ENCODE measurements around the gene PPM1M.

PPM1M gene

GRCh38 chr3:52245322-52246263, at the start of gene PPM1M:
TSS of gene PPM1M (plus strand) at chr3:52245759. CDS start at chr3:52245825, 66 bp downstream.
- DNase-seq (ENCODE audit: low read depth, low spot score) = no peak

- DNase-seq (ENCODE audit: low read depth, low spot score) = no peak
Measured at GRCh38 chr3:52195823-52196331, 49.7 kb upstream of the PPM1M start.

GRCh38 chr3:52196977-52197376, 48.6 kb upstream of the PPM1M start:
- no peak for DNase-seq (ENCODE audit: low read depth, low spot score)

GRCh38 chr3:52197499-52197841, 48.1 kb upstream of the PPM1M start:
- no peak for DNase-seq (ENCODE audit: low read depth, low spot score)

- peak; percentile 80 for DNase-seq (ENCODE audit: low read depth, low spot score)
Measured at GRCh38 chr3:52197842-52198625, 47.5 kb upstream of the PPM1M start, which contains the start of gene ALAS1. TSS of gene ALAS1 (plus strand) at chr3:52198160. CDS start at chr3:52199242, 1,082 bp downstream.

- no peak for DNase-seq (ENCODE audit: low read depth, low spot score)
Measured at GRCh38 chr3:52198643-52199608, 46.6 kb upstream of the PPM1M start.

- DNase-seq (ENCODE audit: low read depth, low spot score) = no peak
Measured at GRCh38 chr3:52200981-52201679, 44.4 kb upstream of the PPM1M start.

GRCh38 chr3:52202384-52203077, 43.0 kb upstream of the PPM1M start:
- DNase-seq (ENCODE audit: low read depth, low spot score) = no peak

- DNase-seq (ENCODE audit: low read depth, low spot score) = no peak
Measured at GRCh38 chr3:52203701-52204100, 41.9 kb upstream of the PPM1M start.

GRCh38 chr3:52204337-52205073, 41.1 kb upstream of the PPM1M start:
- no peak for DNase-seq (ENCODE audit: low read depth, low spot score)

GRCh38 chr3:52205727-52206372, 39.7 kb upstream of the PPM1M start:
- no peak for DNase-seq (ENCODE audit: low read depth, low spot score)

GRCh38 chr3:52208556-52208955, 37.0 kb upstream of the PPM1M start:
- DNase-seq (ENCODE audit: low read depth, low spot score) = no peak

- no peak for DNase-seq (ENCODE audit: low read depth, low spot score)
Measured at GRCh38 chr3:52210037-52210436, 35.5 kb upstream of the PPM1M start.

GRCh38 chr3:52210550-52211046, 35.0 kb upstream of the PPM1M start:
- no peak for DNase-seq (ENCODE audit: low read depth, low spot score)

GRCh38 chr3:52211268-52211891, 34.2 kb upstream of the PPM1M start:
- no peak for DNase-seq (ENCODE audit: low read depth, low spot score)

GRCh38 chr3:52213005-52213404, 32.6 kb upstream of the PPM1M start:
- no peak for DNase-seq (ENCODE audit: low read depth, low spot score)

- no peak for DNase-seq (ENCODE audit: low read depth, low spot score)
Measured at GRCh38 chr3:52213901-52214300, 31.7 kb upstream of the PPM1M start.

GRCh38 chr3:52215351-52215750, 30.2 kb upstream of the PPM1M start:
- no peak for DNase-seq (ENCODE audit: low read depth, low spot score)

Data from activated naive CD8-positive, alpha-beta T cell treated with anti-CD3 and anti-CD28 coated beads, Interleukin-2, amount 50 U/mL, for 16 hours (primary cell).